Measurements from ENCODE around the gene RPL10A. TPM values are rescaled to one million over a fixed set of nuclear protein-coding genes. Genes with fewer than 3 reads are reported as not detected.

RPL10A gene
- total RNA-seq, 2 donors from 2014 or later: 998 to 1,213 TPM

DNA sequence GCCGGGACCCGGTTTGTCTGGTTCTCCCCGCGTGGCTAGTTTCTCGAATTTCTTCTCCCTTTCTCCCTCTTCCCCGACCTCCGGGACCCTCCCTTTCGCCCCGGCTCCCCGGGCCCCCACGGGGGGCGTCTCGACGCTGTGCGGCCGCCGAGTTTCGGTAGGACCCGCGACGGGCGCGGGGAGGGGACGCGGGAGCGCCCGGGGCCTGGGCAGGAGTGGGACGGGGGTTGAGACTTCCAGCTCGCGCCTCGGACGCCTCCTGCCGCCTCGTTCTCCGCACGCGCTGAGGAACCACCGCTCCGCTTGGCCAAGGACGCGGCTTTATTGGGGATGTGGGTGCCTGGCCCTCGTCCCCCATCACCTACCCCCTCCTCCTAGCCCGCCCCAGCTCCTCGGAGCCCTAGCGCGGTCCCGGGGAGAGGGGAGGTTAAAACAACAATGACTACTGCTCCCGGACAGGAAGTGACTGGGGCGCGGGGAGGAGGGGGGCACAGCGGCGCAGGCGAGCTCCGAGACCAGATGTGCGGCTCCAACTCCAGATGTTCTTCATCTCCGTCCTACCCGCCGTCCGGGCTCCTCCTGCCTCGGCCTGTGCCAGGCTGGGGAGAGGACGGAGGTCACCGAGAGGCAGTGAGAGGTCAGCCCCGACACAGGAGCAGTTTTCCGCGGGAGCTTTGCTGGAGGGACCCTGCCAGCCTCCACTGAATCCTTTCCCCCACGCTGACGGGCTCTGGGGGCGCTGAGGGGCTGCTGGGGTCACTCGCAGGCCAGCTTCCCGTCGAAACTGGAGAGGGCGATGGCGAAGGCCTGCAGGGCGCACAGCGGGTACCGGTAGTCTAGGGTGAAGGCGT is 29.6 kb downstream of the RPL10A start:
- TF ChIP-seq, protein P1, sequence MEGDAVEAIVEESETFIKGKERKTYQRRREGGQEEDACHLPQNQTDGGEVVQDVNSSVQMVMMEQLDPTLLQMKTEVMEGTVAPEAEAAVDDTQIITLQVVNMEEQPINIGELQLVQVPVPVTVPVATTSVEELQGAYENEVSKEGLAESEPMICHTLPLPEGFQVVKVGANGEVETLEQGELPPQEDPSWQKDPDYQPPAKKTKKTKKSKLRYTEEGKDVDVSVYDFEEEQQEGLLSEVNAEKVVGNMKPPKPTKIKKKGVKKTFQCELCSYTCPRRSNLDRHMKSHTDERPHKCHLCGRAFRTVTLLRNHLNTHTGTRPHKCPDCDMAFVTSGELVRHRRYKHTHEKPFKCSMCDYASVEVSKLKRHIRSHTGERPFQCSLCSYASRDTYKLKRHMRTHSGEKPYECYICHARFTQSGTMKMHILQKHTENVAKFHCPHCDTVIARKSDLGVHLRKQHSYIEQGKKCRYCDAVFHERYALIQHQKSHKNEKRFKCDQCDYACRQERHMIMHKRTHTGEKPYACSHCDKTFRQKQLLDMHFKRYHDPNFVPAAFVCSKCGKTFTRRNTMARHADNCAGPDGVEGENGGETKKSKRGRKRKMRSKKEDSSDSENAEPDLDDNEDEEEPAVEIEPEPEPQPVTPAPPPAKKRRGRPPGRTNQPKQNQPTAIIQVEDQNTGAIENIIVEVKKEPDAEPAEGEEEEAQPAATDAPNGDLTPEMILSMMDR (IDR thresholded peaks at IDR 0.05): no peak
- Histone ChIP-seq H3K4me3 (peak overlapping the region; percentile 77), H3K9ac (ENCODE audit: low read depth in 2 of 2, low read length in 2 of 2) (peak overlapping the region; percentile 65 to 78), H3K36me3 (no peaks in the 10 kb centered on the region), H3K27ac (peak overlapping the region; percentile 87), H3K4me1 (peaks cover 15% of the 10 kb centered on the region), H3K9me3 (no peaks in the 10 kb centered on the region), H3K27me3 (peaks cover 6% of the 10 kb centered on the region)
- DNase-seq: peak; percentile 56
- intact Hi-C loops (cut with DNase I): no loop called here

DNA sequence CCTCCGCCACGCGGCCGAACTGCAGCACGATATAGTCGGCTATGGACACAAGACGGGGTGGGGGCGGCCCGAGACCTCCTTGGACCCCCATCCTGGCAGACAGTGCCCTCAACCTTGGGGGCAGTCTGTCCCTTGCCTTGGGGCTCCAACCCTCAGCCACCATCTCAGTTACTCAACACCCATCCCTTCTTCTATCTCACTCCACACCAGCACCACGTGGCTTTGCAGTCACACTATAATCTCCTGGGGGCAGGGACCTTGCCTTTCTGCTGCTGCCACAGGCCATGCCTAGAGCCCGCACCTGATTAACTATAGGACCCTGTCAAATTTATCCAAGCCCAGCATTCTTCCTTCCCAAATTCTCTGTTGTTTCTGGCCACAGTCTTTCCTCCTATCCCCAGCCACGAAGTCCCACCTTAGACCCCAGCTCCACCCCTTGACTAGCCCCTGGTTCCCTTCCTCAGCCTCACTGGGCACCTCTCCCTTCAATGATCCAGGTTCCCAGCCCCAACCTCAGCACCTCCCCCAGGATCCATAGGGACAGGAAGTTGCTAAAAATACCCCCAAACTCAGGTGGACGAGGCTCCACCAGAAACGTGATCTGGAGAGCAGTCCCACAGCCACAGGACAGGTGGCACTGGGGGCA is 30.3 kb downstream of the RPL10A start:
- H3K36me3 ChIP-seq: no peaks in the 10 kb centered on the region
- H3K27me3 ChIP-seq: peaks cover 6% of the 10 kb centered on the region
- H3K4me1 ChIP-seq: peaks cover 15% of the 10 kb centered on the region
- H3K9me3 ChIP-seq: no peaks in the 10 kb centered on the region
- intact Hi-C loops (cut with DNase I): no loop called here
- peak overlapping the region; percentile 65 to 78 for H3K9ac ChIP-seq (ENCODE audit: low read depth in 2 of 2, low read length in 2 of 2)
- H3K27ac ChIP-seq: peak overlapping the region; percentile 87
- TF ChIP-seq, protein P1 (IDR thresholded peaks at IDR 0.05): no peak
- peak overlapping the region; percentile 77 for H3K4me3 ChIP-seq
- DNase-seq: no peak

DNA sequence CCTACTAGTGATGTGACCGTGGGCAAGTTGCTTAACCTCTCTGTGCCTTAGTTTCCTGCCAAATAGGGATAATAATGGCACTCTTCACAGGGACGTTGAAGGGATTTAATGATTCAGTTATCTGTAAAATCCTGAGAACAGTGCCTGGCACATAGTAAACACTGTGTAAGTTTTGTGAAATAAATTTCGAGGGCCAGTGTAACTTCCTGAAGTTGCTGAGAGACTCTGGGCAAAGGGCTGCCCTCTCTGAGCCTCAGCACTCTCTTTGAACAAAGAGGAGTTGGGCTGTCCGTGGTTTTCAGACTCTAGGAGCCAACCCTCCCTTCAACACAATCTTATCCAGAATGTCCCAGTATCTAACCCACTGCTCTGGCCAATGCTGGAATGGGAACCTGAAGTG is 31.2 kb downstream of the RPL10A start:
- H3K9ac ChIP-seq (ENCODE audit: low read depth in 2 of 2, low read length in 2 of 2): no peak overlapping the region
- TF ChIP-seq, protein P1 (IDR thresholded peaks at IDR 0.05): no peak
- no peaks in the 10 kb centered on the region for H3K9me3 ChIP-seq
- peaks cover 6% of the 10 kb centered on the region for H3K27me3 ChIP-seq
- no peaks in the 10 kb centered on the region for H3K36me3 ChIP-seq
- H3K27ac ChIP-seq: no peak overlapping the region
- intact Hi-C loops (cut with DNase I): no loop called here
- no peak overlapping the region for H3K4me3 ChIP-seq
- no peak for DNase-seq
- peaks cover 7% of the 10 kb centered on the region for H3K4me1 ChIP-seq

DNA sequence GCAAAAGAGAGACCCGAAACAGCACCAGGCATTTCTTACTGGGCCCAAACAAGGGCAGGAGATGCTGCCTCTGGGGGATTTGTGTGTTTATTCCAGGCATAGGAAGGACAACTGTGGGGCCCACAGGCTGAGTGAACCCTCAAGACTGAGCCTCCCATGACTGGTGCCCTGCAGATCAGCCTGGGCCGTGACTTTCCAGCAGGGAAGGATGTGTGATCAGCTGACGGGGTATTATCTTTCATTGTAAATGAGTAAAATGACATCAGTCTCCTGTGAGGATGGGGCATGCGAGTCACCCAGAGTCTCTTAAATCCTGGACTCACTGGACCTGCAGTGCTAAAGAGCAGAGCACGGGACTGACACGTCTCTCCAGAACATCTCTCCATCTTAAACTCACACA is 32.6 kb downstream of the RPL10A start:
- no peak overlapping the region for H3K4me3 ChIP-seq
- peaks cover 5% of the 10 kb centered on the region for H3K4me1 ChIP-seq
- H3K9ac ChIP-seq (ENCODE audit: low read depth in 2 of 2, low read length in 2 of 2): no peak overlapping the region
- H3K27me3 ChIP-seq: peaks cover 6% of the 10 kb centered on the region
- intact Hi-C loops (cut with DNase I): no loop called here
- no peaks in the 10 kb centered on the region for H3K9me3 ChIP-seq
- H3K27ac ChIP-seq: no peak overlapping the region
- H3K36me3 ChIP-seq: no peaks in the 10 kb centered on the region
- TF ChIP-seq, protein P1 (IDR thresholded peaks at IDR 0.05): no peak
- DNase-seq: no peak

DNA sequence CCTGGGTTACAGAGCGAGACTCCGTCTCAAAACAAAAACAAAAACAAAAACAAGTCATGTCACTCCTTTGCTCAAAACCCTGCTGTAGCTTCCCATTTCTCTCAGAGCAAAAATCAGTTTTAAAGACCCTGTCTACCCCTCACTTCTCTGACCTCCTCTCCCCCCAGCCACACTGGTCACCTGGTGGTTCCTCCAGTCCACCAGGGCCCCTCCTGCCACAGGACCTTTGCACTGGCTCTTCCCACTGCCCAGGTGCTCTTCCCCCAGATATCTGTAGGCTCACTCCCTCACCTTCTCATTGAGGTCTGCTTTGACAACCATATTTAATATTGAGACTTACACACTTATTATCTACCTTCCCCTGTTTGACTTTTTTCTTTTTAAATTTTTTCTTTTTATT is 33.6 kb downstream of the RPL10A start:
- no peak for DNase-seq
- no peak overlapping the region for H3K27ac ChIP-seq
- H3K9me3 ChIP-seq: no peaks in the 10 kb centered on the region
- H3K27me3 ChIP-seq: peaks cover 9% of the 10 kb centered on the region
- H3K4me3 ChIP-seq: no peak overlapping the region
- no peaks in the 10 kb centered on the region for H3K36me3 ChIP-seq
- H3K4me1 ChIP-seq: peaks cover 5% of the 10 kb centered on the region
- TF ChIP-seq, protein P1 (IDR thresholded peaks at IDR 0.05): no peak
- intact Hi-C loops (cut with DNase I): no loop called here
- H3K9ac ChIP-seq (ENCODE audit: low read depth in 2 of 2, low read length in 2 of 2): no peak overlapping the region
